GM18508 (cell line): Measurements from ENCODE around the gene DDIT4.
A peak's percentile ranks its signal among the peaks of the same experiment; 100 is the strongest.
"Not testable (repeated sequence)": the region's sequence is repeated elsewhere in the genome, so short reads cannot be mapped to it uniquely, and the experiment has no call there.

Experiments used
- ATAC-seq: cut with Tn5 transposase; IDR thresholded peaks from one replicate; pipeline ENCODE4 v1.9.1; 2021; ENCODE audit warnings: moderate number of reproducible peaks; ENCODE audit not compliant: insufficient read depth, unreplicated experiment

DDIT4 gene

GRCh38 chr10:72273410-72274212, at the start of gene DDIT4:
Gene DDIT4 (plus strand): TSS chr10:72273924. CDS start chr10:72274217, 293 bp downstream.
- ATAC-seq, result peak; percentile 62

- not testable (repeated sequence) for ATAC-seq
Measured at GRCh38 chr10:72224191-72224590, 49.5 kb upstream of the DDIT4 start.

DNA sequence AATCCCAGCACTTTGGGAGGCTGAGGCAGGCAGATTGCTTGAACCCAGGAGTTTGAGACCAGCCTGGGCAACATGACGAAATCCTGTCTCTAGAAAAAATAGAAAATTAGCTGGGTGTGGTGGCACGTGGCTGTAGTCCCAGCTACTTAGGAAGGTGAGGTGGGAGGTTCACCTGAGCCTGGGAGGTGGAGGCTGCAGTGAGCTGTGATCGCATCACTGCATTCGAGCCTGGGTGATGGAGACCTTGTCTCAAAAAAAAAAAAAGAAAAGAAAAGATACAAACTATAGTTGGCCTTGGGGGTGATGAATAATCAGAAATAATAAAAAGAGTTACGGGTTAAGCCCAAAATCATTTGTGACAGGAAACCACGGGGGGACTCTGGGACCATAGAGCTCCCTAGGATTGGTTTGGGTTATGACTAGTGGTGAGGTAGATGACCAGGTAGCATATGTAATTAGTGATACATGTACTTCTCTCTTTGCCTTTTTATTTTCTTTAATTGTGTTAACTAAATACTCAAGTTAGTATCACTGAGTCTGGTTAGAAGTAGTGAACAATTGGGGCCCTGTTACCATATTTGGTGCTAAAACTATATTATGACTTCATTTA, 47.2 kb upstream of the DDIT4 start:
- no peak for ATAC-seq

DNA sequence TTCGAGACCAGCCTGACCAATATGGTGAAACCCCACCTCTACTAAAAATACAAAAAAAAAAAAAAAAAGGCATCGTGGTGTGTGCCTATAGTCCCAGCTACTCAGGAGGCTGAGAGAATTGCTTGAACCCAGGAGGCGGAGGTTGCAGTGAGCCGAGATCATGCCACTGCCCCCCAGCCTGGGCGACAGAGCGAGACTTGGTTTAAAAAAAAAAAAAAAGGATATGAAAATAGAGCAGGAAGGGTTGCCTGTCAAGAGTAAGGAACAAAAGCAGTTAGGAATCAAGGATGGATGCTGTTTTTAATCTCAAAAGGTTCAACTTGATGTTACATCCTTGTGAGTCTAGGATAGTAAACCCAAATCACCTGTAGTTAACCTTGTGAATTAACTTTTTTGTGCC, 45.9 kb upstream of the DDIT4 start:
- ATAC-seq, result no peak

DNA sequence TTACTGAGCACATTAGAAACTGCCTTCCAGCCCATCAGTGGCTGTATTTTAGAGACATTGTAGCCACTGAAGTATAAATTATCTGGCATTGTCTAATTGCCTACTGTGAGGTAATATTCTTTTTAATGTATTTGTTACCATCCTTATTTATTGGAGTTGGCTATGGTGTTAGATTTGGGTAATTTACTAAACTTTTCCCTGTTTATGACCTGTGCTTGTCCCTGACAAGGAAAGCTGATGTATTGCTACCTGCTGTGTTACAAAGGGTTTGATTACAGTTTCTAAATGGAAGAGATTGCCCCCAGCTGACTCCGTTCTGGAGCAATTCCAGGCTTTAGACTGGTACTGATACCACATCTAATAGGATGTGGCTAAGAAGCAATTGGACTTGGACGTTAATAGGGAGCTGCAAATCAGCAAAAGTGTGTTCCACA, 45.4 kb upstream of the DDIT4 start:
- ATAC-seq, result no peak

DNA sequence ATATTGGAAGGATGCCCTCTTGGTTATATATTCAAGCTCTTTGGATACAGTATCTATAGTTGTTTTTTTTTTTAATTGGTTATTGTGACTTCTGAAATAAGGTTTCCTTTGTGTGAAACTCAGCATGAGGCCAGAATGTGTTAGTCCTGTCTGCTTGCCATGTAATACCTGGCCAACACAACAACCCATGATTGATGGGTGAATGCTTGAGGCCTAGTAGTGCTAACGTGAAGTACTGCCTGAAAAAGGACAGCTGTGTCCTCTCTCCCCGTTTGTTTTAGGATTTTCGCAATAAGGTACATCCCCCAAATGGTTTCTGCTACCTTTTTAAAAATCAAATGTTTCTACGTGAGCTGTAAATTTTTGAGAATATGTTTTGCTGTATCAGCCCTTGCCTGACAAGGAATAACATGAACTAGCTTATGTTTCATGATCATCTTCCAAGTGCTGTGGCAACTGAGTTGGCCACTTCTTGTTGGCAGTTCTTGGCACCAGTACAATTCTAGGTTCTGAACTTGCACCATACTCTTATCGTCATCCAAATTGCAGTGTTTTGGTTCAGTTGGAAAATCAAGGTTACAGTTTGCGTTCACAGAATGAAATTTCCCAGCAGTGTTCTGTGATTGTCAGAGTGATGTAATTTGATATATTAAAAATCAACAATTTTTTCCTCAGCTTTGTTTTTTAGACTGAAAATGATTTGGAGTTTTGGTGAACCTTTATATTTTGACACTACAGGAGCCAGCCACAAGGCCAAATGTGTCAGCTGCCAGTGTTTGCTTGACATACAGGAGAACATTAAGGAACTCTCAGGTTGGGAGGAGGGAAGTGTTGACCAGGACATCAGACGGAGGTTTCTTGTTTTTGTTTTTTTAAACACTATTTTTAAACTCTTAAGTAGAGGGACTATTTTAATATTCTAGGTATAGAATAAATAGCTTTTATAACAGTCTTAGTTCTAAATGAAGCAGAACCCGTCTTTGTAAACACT, 44.2 kb upstream of the DDIT4 start:
- ATAC-seq, result no peak

DNA sequence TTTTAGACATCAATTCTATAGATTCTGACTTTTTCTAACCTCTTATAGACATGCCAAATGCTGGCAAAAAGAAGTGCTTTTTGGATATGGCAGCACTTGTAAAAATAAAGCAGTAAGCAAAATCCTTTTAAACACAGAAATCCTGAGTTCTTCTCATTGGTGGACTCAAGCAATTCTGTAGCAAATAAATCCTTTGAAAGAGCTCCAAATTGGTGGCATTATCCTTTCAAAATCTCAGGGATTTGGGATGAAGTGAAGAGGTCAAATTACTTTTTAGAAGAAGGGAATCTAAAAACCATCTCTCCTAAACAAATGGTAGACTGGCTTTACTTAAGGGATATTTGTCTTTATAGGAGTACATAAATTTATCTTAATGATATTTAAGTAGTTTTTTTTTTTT, 40.1 kb upstream of the DDIT4 start:
- ATAC-seq, result no peak

DNA sequence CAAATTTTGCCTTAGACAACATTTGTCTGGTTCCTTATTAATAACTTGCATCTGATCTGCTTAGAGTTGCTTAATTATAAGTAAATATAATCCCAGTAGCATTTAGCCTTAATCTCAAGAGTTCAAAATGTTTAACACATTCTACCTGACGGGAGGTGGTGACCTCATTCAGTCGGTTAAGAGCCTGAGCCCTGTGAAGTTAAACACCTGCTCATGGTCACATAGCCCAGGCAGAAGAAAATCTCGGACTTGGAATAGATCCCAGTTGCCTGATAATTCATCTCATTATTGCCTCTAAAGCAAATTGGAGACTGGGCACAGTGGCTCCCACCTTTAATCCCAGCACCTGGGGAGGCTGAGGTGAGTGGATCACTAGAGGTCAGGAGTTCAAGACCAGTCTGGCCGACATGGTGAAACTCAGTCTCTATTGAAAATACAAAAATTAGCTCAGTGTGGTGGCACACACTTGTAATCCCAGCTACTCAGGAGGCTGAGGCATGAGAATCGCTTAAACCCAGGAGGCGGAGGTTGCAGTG, 39.1 kb upstream of the DDIT4 start:
- no peak for ATAC-seq

DNA sequence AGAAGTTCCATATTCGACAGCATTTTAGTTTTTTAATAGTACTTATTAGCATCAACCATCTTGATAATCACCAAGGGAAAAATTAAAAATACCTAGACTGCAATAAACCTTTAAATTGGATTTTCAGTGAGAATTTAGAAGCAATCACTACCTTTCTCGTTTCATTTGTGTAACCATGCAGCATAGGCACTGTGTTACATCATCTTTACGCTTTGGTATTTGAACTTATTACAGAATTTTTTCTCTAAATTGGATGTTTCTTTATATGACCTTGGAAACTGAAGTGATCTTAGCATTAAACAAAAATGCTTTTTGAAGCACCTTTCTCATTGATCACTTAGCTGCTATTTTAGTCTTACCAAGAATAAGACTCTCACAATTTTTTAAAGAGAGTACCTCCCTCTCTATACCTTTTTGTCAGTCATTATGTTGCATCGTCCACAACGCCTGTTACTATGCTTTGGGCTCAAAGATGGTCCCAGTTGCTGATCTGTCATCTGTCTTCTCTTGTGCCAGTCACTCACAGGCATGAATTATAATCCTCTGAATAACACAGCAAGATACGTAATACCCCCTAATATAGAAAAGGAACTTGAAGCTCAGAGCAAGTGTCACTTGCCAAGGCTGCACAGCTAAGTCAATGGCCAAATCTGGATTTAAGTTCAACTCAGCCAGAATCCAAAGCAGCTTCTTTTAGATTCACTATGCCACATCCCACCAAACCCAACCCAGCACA, 38.0 kb upstream of the DDIT4 start:
- ATAC-seq, result no peak

GRCh38 chr10:72238392-72239175, 35.1 kb upstream of the DDIT4 start:
- ATAC-seq, result no peak

- ATAC-seq, result no peak
Measured at GRCh38 chr10:72239409-72239808, 34.3 kb upstream of the DDIT4 start.

- ATAC-seq, result no peak
Measured at GRCh38 chr10:72240371-72240770, 33.4 kb upstream of the DDIT4 start.

DNA sequence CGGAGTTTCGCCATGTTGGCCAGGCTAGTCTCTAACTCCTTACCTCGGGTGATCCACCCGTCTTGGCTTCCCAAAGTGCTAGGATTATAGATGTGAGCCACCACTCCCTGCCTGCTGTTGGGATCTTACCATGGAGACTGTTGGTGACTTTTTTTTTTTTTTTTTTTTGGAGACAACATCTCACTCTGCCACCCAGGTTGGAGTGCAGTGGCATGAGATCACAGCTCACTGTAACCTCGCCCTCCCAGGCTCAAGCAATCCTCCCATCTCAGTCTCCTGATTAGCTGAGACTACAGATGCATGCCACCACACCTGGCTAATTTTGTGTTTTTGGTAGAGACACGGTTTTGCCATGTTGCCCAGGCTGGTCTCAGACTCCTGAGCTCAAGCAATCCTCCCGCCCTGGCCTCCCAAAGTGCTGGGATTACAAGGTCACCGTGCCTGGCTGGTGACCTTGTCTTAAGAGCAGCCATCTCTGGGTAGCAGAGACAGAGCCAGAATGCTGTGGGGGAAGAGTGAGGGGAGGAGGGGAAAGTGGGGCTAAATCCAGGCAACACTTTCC, 32.0 kb upstream of the DDIT4 start:
- ATAC-seq, result no peak

- no peak for ATAC-seq
Measured at GRCh38 chr10:72242675-72243074, 31.0 kb upstream of the DDIT4 start.

GRCh38 chr10:72243822-72244437, 29.8 kb upstream of the DDIT4 start:
- ATAC-seq, result no peak

GRCh38 chr10:72244573-72245038, 29.1 kb upstream of the DDIT4 start:
- ATAC-seq, result no peak

GRCh38 chr10:72245949-72246525, 27.7 kb upstream of the DDIT4 start:
- no peak for ATAC-seq
